ENCODE results near the gene CENPC.
A peak's percentile ranks its signal among the peaks of the same experiment; 100 is the strongest.
"Not testable (repeated sequence)": the region's sequence is repeated elsewhere in the genome, so short reads cannot be mapped to it uniquely, and the experiment has no call there.

Gene CENPC

GRCh38 chr4:67483868-67484602 lies 61.3 kb downstream of the CENPC start:
- no peak overlapping the region for H3K4me3 ChIP-seq (ENCODE audit: low read depth, low read length)

DNA sequence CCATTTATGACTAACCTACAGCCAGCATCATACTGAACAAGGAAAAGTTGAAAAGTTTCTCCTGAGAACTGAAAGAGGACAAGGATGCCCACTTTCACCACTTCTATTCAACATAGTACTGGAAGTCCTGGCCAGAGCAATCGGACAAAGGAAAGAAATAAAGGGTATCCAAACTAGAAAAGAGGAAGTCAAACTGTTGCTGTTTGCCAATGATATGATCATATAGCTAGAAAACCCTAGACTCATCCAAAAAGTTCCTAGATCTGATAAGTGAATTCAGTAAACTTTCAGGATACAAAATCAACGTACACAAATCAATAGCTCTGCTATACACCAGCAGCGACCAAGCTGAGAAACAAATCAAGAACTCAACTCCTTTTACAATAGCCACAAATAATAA lies 64.5 kb downstream of the CENPC start:
- no peak for DNase-seq (ENCODE audit: low read depth)
- no peak overlapping the region for H3K4me3 ChIP-seq (ENCODE audit: low read depth, low read length)

More at GRCh38 chr4:67483868-67484602, 61.3 kb downstream of the CENPC start:
- peak; percentile 8 for DNase-seq (ENCODE audit: low read depth)

DNA sequence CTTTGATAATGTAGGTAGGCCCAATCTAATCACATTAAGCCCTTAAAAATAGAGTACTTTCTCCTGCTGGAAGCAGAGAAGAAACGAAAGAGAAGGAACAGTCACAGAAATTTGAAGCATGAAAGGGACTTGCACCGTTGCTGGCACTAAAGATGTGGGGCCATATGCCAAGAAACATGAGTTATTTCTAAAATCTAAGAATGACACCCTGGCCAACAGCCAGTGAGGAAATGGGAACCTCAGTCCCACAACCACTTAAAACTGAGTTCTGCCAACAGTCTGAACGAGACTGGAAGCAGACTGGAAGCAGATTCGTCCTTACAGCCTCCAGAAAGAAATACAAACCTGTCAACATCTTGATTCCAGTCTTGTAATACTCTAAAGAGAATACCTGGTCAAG lies 70.1 kb downstream of the CENPC start:
- DNase-seq (ENCODE audit: low read depth) = no peak
- H3K4me3 ChIP-seq (ENCODE audit: low read depth, low read length) = no peak overlapping the region

DNA sequence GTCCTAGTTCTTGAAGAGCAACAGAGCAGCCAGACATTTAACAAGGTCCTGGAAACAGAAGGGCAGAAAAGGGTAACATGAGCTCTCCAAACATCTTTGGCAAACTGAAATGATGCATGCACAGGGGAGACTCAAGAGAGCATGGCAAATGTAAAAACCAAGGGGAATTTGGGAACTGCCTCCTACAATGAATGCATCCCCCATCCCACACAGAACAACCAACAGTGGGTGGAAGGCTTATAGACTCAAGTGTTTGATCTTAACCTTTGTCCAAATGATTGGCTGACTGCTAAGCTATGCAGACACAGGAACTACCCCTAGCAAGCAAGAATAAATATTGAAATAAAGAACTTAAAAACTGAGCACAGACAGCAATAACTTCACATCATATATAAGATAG lies 74.4 kb downstream of the CENPC start:
- DNase-seq (ENCODE audit: low read depth) = no peak
- H3K4me3 ChIP-seq (ENCODE audit: low read depth, low read length) = no peak overlapping the region

GRCh38 chr4:67468830-67469229 lies 76.5 kb downstream of the CENPC start:
- no peak for DNase-seq (ENCODE audit: low read depth)
- no peak overlapping the region for H3K4me3 ChIP-seq (ENCODE audit: low read depth, low read length)

DNA sequence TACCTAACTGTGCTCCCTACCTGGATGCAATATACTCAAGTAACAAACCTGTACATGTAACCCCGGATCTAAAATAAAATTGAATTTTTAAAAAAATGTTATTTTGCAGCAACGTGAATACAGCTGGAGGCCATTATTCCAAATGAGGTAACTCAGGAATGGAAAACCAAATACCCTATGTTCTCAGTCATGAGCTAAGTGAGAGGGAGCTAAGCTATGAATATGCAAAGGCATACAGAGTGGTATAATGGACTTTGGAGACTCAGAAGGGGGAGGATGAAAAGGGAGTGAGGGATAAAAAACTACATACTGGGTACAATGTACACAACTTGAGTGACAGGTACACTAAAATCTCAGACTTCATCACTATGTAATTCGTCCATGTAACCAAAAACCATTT lies 78.6 kb downstream of the CENPC start:
- H3K4me3 ChIP-seq (ENCODE audit: low read depth, low read length) = no peak overlapping the region
- DNase-seq (ENCODE audit: low read depth) = no peak

DNA sequence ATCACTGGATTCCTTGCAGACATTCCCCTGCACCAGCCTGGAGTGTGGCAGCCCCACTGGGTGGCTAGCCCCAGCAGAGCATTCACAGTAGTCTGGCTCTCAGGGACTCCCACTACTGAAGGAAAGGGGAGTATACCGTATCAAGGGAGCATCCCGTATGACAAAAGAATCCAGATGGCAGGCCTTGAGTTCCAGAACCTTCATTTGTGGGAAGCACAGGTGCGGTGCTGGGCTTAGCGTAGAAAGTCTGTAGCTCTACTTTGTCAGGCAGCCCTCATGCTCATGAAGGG lies 79.6 kb downstream of the CENPC start:
- DNase-seq (ENCODE audit: low read depth) = no peak
- H3K4me3 ChIP-seq (ENCODE audit: low read depth, low read length) = no peak overlapping the region

DNA sequence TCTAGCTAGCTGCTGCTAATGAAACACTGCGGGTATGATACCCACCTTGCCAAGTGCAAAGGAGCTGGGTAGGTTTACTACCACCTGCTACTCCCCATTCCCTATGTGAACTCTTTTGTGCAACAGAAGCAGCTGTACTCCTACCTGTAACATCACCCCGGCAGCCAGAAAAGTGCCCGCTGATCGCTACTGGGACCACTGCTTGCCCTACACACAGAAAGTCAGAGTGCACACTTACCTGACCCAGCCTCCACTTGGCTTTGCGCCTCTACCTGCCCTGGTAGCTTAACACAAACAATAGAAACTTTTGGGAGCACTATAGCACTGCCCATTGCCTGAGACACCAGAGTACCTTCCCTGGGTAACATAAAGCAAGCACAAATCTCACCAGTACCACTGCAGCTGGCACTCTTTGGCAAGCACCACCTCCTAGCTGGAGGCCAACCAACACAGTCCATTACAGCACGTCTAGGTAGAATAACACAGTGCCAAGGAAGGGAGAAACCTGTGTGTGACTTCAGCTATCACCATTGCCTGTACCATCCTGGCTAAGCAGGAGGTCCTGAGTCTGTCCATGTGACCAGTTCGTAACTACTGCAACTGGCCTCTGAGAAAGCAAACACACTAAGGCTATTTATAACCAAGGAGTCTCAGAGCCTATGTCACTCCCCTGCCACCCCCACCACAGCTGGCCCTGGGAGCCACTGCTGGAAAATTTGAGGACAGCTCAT lies 80.1 kb downstream of the CENPC start:
- no peak for DNase-seq (ENCODE audit: low read depth)
- H3K4me3 ChIP-seq (ENCODE audit: low read depth, low read length) = no peak overlapping the region

DNA sequence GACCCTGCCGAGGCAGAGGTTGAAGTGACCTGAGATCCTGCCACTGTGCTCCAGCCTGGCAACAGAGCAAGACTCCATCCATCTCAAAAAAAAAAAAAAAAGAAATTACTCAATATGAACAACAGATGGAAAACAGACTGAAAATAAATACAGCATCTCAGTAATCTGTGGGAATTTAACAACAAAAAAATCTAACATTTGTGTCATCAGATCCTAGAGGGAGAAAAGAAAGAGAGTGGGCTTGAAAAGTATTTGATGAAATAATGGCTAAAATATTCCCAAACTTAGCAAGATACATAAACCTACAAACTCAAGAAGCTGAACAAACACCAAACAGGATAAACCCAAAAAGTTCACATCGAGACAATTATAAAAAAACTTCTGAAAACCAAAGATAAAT lies 84.7 kb downstream of the CENPC start:
- no peak overlapping the region for H3K4me3 ChIP-seq (ENCODE audit: low read depth, low read length)
- DNase-seq (ENCODE audit: low read depth) = no peak

GRCh38 chr4:67459164-67459563 lies 86.1 kb downstream of the CENPC start:
- no peak overlapping the region for H3K4me3 ChIP-seq (ENCODE audit: low read depth, low read length)
- no peak for DNase-seq (ENCODE audit: low read depth)

GRCh38 chr4:67456577-67457196 lies 88.6 kb downstream of the CENPC start:
- DNase-seq (ENCODE audit: low read depth) = no peak
- no peak overlapping the region for H3K4me3 ChIP-seq (ENCODE audit: low read depth, low read length)

GRCh38 chr4:67452846-67453205 lies 92.5 kb downstream of the CENPC start:
- DNase-seq (ENCODE audit: low read depth); H3K4me3 ChIP-seq (ENCODE audit: low read depth, low read length): not testable (repeated sequence)

DNA sequence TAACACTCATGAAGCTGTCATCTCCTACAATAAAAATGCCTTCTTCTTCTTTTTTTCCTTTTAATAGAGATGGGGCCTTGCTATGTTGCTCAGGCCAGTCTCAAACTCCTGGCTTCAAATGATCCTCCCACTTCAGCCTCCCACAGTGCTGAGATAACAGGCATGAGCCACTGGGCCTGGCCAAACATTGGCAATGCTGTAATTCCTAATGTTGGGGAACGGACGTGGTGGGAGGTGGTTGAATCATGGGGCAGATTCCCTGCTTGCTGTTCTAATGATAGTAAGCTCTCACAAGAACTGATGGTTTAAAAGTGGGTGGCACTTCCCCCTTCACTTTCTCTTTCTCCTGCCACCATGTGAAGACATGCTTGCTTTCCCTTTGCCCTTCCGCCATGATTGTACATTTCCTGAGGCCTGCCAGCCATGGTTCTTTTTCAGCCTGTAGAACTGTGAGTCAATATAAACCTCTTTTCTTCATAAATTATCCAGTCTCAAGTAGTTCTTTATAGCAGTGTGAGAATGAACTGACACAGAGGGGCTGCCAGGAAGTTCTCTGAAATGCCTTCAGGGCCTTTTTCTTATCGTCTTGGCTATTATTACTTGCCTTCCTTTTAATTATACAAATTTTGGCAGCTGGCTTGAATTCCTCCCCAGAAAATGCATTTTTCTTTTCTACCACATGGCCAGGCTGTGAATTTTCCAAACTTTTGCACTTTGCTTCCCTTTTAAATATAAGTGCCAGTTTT lies 93.0 kb downstream of the CENPC start:
- no peak for DNase-seq (ENCODE audit: low read depth)
- H3K4me3 ChIP-seq (ENCODE audit: low read depth, low read length) = no peak overlapping the region

- DNase-seq (ENCODE audit: low read depth) = no peak
Observed at GRCh38 chr4:67451464-67451863, 93.8 kb downstream of the CENPC start.

GRCh38 chr4:67448621-67449020 lies 96.7 kb downstream of the CENPC start:
- no peak overlapping the region for H3K4me3 ChIP-seq (ENCODE audit: low read depth, low read length)
- no peak for DNase-seq (ENCODE audit: low read depth)

More at GRCh38 chr4:67451464-67451863, 93.8 kb downstream of the CENPC start:
- no peak overlapping the region for H3K4me3 ChIP-seq (ENCODE audit: low read depth, low read length)

DNA sequence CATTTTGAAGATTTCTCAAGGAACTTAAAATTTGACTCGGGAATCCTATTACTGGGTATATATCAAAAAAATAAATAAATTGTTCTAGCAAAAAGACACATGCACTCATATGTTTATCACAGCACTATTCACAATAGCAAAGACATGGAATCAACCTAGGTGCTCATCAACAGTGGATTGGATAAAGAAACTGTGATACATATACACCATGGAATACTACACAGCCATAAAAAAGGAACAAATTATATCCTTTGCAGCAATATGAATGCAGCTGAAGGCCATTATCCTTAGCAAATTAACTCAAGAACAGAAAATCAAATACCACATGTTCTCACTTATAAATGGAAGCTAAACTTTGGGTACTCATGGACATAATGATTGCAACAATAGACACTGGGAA lies 97.4 kb downstream of the CENPC start:
- no peak overlapping the region for H3K4me3 ChIP-seq (ENCODE audit: low read depth, low read length)
- DNase-seq (ENCODE audit: low read depth) = no peak

- DNase-seq (ENCODE audit: low read depth) = no peak
Observed at GRCh38 chr4:67446811-67447210, 98.5 kb downstream of the CENPC start.

DNA sequence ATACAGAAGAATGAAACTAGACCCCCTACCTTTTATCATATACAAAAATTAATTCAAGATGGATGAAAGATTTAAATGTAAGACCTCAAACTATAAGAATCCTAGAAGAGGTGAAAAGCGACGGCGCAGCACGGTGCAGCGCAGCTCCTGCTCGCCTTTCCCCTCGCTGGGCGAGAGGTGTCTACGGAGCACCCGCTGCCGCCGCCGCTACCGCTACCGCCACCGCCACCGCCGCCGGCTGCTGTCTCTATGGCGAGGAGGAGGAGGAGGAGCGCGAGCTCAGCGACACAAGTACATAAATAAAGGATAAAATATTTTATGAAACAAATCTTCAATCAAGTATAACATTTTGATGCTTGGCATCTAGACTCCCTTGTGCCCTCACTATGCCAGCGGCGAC lies 99.4 kb downstream of the CENPC start:
- H3K4me3 ChIP-seq (ENCODE audit: low read depth, low read length); DNase-seq (ENCODE audit: low read depth): not testable (repeated sequence)

More at GRCh38 chr4:67446811-67447210, 98.5 kb downstream of the CENPC start:
- H3K4me3 ChIP-seq (ENCODE audit: low read depth, low read length) = no peak overlapping the region

DNA sequence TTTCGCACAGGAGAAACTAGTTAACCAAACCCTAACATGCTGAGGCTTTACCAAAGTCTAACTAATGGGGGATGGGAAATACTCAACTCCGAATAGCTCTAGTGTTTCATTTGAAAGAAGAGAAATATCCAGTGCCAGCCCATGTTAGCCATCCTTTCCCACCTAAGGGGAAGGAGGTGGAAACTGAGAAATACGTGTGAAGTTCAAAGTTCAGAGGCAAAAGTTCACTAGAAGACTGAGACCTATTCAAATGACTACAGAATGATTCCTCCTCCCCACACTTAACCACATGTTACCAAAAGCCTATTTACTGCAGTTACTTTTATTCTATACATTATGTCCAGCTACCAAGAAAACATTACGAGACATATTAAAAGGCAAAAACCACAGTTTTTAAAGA lies 106.3 kb downstream of the CENPC start:
- no peak for DNase-seq (ENCODE audit: low read depth)
- H3K4me3 ChIP-seq (ENCODE audit: low read depth, low read length) = no peak overlapping the region
